HPDE6-E6E7 (cell line): ENCODE data around the gene KRT24.
A peak's percentile ranks its signal among the peaks of the same experiment; 100 is the strongest.
"Not testable (repeated sequence)": the region's sequence is repeated elsewhere in the genome, so short reads cannot be mapped to it uniquely, and the experiment has no call there.

Experiments
- DNase-seq: peaks from one replicate; pipeline ENCODE4 v3.0.0; 2011; ENCODE audit warnings: missing footprints; ENCODE audit errors: extremely low spot score

KRT24 gene

DNA sequence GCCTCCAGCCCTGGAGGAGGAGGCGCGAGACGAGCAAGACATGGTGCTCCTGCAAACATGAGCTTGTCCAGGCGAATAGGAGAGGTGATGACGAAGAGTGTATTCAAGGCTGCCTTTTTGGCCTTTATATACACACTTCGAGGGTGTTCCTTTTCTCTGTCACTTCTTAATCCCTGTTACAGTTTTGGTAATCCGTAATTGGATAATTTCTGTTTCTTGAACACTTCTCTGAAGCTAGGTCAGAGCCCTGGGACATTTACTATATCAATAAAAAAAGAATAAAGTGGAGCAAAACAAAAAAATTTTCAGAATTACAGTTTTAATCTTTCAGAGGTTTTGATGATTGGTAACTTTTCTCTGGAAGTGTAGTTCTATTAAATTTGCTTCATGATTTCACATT is at the start of gene KRT24:
TSS of gene KRT24 (minus strand) at position 101 of the 400 bp plus-strand sequence. CDS start at position 42, 59 bp downstream.
- no peak for DNase-seq

DNA sequence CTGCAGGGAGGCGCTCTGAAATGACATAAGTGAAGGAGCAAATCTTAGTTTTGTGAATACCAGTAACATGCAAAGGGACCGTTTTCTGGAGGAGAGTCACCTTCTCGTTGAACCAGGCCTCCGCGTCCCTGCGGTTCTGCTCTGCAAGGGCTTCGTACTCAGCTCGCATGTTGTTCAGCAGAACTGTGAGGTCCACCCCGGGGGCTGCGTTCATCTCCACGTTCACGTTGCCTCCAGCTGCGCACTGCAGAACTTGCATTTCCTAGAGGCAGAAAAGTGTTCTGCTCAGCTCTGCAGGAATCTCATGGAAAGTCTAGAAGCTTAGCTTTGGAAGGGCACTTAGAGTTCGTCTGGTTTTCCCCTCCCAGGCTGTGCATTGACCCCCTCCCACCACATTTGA is 47.5 kb upstream of the KRT24 start:
- DNase-seq: no peak

DNA sequence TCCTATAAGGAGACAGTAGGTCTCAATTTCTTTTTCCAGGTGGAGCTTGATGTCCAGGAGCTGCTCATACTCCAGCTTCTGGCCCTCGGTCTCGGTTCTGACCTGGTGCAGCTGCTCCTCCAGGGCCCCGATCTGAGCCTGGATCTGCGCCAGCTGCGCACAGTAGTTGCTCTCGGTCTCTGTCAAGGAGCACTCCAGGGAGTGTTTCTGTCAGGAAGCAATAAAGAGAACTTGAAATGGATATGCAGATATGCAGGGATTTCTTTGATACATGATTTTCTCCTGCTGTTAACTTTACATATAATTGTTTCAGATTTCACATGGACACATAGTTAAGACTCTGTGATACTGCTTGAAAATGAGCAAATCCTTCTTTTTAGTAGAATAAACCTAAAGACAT is 46.8 kb upstream of the KRT24 start:
- DNase-seq: no peak

DNA sequence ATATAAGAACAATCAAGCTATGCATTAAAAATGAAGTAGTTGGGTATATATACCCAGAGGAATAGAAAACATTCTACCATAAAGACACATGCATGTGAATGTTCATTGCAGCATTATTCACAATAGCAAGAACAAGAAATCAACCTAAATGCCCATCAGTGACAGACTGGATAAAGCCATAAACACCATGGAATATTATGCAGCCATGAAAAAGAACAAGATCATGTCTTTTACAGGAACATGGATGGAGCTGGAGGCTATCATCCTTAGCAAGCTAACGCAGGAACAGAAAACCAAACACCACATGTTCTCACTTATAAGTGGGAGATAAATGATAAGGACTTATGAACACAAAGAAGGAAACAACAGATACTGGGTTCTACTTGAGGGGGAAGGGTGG is 45.1 kb upstream of the KRT24 start:
- DNase-seq: not testable (repeated sequence)

DNA sequence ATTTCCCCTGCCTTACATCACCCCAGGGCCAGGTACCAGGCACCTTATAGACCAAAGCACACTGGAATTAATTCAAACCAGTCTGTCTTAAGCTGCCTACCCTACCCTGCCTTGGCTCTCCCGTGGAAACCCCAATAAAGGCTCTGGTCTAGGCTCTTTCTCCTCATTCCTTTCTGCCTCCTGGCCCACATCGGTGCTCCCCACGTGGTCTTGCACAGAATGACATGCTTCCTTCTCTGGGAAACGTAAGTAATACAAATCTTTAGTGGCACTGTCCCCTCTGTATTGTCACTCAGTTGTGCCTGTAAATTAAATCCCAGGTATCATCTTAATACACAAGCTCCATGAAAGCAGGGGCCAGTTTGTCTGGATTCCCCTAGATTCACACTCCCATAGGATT is 35.0 kb upstream of the KRT24 start:
- DNase-seq: no peak

DNA sequence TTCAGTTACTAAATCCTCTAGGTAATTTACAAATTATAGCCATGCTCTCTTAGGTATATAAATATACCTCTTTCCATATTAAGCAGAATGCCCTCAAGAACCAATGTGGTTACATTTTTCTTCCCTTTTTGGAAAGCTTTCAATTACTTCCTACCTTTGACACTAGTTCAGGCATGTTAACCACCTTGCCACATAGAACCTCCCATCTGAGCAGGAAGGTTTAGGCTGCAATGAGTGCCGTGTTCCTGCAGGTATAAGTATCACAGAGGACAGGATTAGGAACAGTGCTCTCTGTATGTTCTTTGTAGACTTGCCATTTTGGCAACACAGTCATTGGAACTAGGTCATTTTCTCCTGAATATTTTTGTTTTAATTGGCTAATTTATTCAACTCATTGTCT is 31.5 kb upstream of the KRT24 start:
- DNase-seq: peak; percentile 51

DNA sequence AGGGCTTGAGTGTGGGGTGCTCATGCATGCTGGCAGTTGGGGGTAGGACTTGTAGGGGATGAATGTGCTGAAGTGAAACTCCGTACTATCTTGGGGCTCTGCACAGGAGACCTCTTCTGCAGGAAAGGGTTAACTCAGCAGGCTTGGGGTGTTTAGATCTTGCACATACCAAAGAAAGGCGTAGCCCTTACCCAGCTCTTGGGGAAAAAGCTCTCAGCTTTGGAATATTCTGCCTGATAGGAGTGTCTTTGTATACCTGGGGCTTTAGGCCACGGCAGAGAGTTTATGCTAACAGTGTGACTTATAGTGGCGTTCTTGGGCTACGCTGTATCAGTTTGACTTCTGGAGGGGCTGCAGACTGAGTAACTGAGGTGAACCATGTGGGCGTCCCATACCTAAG is 30.5 kb upstream of the KRT24 start:
- no peak for DNase-seq

DNA sequence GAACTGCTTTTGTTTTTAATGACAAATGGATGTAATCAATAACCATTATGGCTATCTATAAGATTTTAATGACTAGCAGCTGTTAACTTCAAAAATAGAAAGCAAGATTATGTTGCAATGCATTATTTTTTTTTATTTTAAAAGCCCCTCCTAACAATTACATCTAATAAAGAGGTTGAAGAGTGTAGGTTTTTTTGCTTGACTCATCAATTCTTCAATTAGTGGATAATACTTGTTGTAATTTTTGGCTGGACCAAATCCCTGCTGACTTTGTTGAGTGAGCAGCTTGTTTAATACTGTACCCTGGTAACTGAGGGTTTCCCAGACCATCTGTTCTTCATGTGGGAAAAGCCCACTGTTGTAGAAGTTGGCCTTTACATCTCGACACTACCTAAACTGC is 27.4 kb upstream of the KRT24 start:
- no peak for DNase-seq

DNA sequence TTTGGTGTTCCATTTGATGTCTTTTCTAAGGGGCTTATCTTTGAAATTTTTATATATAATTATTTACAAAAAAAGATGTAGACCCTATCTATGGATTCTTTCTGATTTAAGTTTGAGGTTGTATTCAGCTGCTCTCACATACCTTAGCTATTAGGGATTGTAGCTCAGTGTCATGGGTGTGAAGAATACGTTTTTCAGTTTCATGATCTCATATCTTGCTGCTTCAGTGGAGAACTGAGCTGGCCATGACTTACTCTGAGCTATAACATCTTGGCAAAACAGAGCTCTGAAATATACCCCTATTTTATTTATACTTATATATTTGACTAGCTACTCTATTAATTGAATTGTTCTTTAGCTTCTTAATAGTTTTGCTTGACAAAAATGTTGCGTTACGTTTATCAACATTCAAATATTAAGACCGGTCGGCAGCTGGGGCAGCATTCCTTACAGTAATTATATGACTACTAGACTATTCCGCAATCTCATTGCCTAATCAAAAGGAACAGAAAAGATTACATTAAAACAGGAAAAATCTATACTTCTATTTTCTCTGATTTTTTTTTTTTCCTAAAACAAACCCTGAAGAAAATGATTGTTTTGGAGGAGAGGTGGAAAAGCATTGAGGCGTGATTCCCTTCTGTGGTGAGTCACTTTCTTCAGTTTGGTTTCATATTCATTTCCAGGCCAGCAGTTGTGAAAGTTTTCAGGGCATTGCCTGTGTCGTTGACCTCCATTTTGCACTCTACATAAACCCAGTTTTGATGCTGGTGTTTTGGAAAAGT is 24.1 kb upstream of the KRT24 start:
- no peak for DNase-seq

DNA sequence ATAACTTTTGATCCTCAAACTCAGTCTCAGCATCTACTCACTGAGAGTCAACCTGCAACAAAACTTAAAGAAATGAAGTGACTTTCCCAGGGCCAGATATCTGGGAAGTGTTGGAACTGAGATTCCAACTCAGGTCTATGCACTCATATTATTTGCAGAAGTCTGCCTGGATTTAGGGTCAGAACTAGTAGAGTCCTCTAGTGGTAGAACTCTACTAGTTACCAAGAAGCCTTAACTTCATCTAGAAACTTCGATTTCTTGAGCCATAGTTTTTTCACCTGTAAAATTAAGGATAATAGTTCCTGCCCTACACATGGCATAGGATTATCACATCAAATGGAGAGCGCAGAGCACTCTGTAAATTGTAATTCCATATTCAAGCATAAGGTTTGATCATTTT is 23.4 kb upstream of the KRT24 start:
- no peak for DNase-seq

DNA sequence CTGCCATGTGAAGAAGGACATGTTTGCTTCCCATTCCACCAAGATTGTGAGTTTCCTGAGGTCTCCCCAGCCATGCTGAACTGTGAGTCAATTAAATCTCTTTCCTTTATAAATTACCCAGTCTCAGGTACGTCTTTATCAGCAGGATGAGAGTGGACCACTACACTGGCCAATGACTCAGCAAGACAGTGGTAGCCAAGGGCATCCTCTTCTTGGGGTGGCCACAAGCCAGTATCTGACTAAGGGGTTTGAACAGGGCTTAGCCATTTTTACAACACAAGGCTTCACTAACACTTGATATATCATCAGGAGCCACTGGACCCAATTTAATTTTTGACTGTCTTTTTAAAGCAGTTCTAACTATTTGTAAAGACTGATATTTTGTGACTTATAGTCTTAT is 21.1 kb upstream of the KRT24 start:
- no peak for DNase-seq

DNA sequence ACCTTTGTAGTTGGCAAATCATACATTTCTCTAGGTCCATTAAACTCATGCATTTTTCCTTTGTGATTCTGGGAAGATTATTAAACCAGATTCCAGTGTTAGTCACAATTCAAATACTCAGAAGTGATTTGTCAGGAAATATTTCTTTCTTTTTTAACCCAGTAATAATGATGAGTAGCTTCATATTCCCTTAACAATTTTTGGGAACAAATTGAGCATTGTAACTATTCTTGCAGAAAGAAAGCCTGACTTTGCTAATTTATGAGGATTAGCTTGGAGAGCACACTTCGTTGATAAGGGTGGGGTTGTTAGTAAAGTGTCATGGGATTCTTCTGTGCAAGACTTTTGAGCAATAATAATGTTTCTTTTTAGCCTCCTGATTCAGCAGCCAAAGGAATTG is 18.7 kb upstream of the KRT24 start:
- no peak for DNase-seq

DNA sequence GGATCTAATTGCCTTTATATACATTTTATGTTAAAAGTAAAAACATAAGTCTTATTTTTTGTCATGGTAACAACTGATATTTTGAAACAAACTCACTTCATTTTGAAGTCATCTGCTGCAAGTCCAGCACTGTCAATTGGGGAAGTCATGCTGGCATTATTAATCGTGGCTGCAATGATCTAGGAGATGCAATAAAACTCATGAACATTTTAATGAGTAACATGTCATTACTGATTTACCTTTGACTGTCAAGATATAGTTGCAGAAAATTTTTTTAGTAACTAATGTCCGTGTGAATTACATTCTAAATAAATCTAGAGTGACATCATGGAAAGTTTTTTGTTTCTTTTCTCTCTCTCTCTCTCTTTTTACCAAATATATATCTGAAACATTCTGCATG is 17.3 kb upstream of the KRT24 start:
- no peak for DNase-seq

DNA sequence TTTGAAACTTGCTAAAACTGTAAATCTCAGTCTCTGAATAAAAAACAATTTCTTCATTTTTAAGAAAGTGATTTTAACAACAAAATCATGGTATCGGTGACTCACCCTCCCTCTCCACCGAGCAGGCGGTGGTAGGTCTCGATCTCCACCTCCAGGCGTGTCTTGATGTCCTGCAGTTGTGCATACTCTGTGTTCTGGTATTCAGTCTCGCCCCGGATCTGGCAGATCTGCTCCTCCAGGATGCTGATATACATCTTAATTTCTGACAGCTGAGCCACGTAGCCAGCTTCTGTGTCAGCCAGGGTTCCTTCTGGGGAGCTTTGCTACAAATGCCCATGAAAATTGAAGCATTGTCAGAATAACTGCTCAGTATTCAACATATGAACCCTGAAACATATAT is 15.4 kb upstream of the KRT24 start:
- no peak for DNase-seq

DNA sequence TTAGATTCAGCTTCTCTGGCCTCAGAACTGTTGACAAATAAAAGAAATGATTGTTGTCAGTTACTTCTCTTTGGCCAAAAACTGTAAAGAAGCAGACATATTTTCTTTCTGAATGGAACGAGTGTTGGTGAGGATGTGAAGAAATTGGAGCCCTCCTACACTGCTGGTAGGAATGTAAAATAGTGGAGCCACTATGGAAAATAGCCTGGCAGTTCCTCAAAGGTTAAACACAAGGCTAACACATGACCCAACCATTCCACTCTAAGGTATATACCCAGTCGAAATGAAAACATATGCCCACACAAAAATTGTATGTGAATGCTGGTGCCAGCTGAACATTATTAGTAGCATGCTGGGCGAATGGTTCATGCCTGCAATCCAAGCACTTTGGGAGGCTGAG is 14.2 kb upstream of the KRT24 start:
- DNase-seq: no peak

DNA sequence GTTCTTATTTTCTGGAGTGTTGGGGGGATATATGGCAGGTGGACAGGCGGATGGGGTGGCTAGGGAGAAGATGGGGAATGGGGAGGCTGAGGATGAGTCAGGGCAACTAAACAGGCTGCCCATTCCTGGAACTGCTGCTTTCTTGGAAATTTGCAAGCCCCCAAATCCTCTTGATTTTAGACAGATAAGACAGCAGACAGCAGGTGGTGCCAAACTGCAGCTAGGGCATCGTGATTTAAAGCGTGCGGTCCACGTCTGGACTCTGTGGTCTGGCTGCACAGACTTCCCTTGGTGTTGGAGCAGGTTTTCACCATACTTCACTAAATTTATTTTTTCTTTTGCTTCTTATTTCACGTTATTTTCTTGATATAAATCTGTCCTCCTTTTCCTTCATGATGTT is 10.9 kb upstream of the KRT24 start:
- no peak for DNase-seq

DNA sequence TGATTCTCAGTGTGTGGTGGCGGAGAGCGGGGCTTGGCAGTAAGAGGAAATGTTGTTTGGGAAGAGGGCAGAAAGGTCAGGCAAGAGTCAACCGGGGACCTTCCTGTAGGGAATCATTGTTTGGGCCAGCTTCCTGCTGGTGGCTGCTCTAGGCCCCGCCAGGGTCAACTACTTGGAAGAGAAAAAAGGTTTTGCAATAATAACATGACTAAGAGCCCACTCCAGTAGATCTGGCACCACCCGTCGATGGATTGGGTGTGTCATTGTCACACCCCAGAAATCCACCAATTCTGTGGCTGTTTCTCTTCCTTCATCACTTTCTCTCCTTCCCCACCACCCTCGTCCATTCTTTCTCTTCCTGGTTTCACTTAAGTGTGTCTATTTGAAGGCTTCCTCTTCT is 4.2 kb upstream of the KRT24 start:
- no peak for DNase-seq

DNA sequence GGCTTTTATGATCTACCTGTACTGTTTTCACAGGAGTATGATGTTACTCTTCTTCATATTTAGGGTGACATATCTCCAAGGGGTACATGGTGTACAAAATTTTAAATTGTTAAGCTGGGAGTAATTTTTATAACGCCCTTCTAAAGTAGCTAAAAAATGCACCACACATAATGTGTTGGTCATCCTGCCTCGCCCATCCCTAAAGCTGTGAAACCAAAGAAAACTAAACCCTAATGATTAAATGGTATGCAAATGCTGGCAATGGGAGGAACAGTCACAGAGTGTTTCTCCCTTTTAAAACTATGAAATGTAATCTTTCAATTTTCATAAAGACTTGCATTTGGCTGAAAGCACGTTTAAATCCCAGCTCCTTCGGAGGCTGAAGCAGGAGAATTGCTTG is 2.0 kb upstream of the KRT24 start:
- DNase-seq: no peak

DNA sequence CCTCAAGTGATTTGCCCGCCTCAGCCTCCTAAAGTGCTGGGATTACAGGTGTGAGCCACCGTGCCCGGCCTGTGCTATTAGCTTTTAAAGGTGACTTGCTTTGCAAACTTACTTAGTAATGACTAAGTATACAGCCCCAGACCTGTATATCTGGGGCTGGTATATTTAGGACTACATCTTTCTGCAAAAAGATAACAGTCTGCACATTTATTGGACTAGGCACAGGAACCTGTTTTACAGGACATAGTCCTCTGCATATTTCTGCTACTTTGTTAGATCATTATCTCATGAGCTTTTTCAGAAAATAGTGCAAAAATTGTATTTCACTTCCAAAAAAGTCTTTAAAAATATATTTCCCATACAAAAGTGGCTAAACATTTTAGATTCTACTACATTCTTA is 1.3 kb downstream of the KRT24 start:
- DNase-seq: no peak

DNA sequence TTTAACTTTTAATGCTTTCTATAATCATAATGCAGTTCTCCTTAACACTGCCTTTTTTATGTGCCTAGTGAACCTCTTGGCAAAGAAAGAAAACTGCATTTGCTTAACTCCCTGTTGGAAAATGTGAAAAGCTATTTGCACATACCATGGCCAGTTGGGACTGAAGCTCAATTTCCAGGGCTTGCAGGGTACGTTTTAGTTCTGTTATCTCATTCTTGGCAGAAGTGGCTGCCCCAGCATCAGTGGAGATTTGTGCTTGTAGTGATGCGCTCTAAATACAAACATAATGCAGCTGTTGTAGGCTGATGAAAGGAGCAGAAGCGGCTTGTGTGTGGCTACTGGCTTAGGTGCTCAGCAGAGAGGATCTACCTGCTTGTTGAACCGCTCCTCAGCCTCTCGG is 3.7 kb downstream of the KRT24 start:
- DNase-seq: no peak

DNA sequence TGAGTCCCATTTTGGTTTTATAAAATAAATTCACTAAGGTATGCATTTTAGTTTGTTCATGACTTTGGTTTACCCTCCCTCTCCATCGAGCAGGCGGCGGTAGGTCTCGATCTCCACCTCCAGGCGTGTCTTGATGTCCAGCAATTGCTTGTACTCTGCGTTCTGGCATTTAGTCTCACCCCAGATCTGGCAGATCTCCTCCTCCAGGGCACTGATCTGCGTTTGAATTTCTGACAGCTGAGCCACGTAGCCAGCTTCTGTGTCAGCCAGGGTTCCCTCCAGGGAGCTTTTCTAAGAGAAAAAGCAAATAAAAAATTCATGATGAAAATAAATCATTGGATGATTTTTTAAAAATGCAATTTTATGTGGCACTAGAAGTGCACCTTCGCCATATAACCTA is 4.2 kb downstream of the KRT24 start:
- DNase-seq: no peak

DNA sequence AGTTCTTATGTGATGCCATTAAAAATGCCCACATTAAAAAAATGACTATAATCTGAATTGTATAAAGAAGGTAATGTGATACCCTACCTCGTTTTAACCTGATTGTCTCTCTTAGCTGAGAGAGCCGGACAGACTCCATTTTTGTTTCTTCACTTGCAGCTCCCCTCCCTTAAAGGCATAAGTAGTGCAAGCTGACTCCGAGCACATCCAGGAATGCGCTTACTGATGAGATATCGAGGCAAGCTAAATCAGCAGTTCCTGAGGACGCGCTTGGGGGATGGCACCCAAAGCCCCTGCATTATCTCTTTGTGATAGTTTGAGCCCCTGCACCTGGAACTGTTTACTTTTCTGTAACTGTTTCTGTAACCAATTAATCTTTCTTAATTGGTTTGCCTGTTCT is 6.3 kb downstream of the KRT24 start:
- no peak for DNase-seq

DNA sequence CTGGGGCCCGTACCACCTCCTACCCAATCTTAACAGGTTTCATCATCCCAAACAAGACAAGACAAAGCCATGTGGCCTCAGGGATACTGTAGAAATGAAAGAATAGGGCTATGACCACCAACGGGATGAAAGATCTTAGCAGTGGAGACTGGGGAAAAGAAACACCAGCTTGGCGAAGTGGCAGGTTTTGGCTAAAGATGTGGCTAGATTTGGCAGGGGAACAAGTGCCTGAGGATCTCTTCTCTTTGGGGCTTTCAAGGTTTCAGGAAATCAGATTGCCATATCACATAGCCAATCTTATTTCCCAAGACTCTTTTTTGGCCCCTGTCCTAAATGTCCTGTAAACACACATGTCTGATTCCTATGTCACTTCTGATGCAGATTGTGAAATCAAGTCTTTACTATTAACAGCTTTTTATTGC is 6.9 kb downstream of the KRT24 start:
- no peak for DNase-seq

DNA sequence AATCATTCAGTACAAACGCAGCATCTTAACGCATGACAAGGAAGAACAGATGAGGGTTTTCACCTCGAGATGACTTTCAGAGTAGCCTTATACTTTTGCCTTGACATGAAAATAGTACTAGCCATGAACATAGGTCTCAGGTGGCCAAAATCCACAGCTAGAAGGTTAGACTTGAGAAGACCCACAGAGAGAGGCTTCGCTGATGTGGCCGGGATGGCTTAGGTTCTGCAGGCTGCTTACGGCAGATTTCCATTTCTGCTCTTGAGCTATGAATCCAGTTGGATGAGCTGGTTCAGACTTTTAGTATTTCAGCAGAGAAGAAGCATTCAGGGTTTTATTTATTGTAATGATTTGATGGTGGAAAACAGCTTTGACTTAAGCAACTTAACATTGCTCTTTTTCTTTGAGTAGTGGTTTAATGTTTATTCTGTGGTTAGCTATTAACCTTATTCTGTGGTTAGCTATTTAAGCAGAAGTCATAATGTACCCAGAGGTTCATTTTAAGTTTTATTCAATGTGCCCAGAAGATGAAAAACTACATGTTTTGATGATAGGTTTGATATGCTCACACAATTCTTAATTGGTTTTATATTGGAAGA is 7.6 kb downstream of the KRT24 start:
- no peak for DNase-seq
